Stomach smooth muscle (tissue), 2 donors: ENCODE measurements around the gene ZNF280B.
A peak's percentile ranks its signal among the peaks of the same experiment; 100 is the strongest.

Experiments
- H3K27ac ChIP-seq: one replicate; pipeline ENCODE4 v1.7.0; 2013; ENCODE audit warnings: mild to moderate bottlenecking, low read length, inconsistent platforms
- H3K27me3 ChIP-seq, 2 donors: one replicate each; pipeline ENCODE4 v1.7.0; 2013; ENCODE audit warnings: low read length in 2 of 2; ENCODE audit not compliant: insufficient read depth in 2 of 2, control insufficient read depth in 1 of 2
- H3K36me3 ChIP-seq, 2 donors: one replicate each; pipeline ENCODE4 v1.7.0; 2013; ENCODE audit warnings: low read length in 2 of 2; ENCODE audit not compliant: control insufficient read depth in 2 of 2, insufficient read depth in 2 of 2
- H3K4me1 ChIP-seq: one replicate; pipeline ENCODE4 v1.7.0; 2013; ENCODE audit warnings: low read length; ENCODE audit not compliant: control insufficient read depth, insufficient read depth
- H3K4me3 ChIP-seq, 2 donors: one replicate each; pipeline ENCODE4 v1.7.0; 2013; ENCODE audit warnings: low read length in 2 of 2
- H3K9ac ChIP-seq, 2 donors: one replicate each; pipeline ENCODE4 v1.7.0; 2013; ENCODE audit warnings: low read length in 2 of 2, mild to moderate bottlenecking in 1 of 2
- H3K9me3 ChIP-seq, 2 donors: one replicate each; pipeline ENCODE4 v1.7.0; 2013; ENCODE audit warnings: low read length in 2 of 2; ENCODE audit not compliant: control insufficient read depth in 2 of 2
- donor health status: healthy.
- donor health status: Pancreatic carcinoma.

Gene ZNF280B, protein sequence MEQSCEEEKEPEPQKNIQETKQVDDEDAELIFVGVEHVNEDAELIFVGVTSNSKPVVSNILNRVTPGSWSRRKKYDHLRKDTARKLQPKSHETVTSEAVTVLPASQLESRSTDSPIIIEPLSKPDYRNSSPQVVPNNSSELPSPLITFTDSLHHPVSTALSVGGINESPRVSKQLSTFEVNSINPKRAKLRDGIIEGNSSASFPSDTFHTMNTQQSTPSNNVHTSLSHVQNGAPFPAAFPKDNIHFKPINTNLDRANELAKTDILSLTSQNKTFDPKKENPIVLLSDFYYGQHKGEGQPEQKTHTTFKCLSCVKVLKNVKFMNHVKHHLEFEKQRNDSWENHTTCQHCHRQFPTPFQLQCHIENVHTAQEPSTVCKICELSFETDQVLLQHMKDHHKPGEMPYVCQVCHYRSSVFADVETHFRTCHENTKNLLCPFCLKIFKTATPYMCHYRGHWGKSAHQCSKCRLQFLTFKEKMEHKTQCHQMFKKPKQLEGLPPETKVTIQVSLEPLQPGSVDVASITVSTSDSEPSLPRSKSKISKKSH

DNA sequence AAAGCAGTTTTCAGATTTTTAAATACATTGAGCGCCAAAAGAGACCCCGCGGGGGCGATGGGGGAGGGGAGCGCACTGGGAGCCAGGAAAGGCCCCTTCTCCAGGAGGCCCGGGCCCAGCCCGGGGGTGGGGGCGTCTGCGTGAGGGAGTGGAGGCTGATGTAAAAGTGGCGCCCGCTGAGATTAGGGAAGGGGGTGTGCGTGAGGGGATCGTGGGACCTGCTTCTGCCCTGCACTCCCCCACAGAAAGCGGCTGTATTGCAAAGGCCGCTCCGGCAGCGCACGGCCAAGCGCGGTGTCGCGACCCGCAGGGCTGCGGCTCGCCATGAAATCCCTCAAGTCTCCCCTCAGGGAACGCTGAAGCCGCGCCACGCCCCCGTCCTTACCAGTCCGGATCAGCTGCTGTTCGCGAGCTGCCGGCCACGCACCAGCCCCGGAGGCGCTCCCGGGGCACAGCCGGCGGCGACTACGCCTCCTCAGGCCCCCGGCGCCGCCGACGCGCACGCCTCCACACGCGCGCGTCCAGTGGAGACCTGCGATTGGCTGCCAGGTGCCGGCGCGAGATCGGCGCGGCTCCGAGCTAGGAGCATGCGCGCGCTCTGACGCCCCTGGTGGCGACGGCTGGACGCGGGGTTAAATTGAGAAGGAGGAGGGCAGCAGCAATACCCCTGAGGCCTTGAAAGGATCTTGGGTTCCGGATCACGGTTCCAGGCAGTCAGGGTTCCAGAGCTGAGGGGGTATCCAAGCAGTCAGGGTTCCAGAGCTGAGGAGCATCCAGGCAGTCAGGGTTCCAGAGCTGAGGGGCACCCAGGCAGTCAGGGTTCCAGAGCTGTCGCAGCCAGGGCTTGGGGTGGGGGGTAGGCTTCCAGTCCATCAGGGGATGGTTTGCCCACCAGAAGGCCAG, at the start of gene ZNF280B:
ZNF280B (minus strand) TSS at position 469 of the 903 bp plus-strand sequence. CDS start 19,344 bp downstream, outside the sequence.
- Histone ChIP-seq H3K4me1 (no peaks in the 10 kb centered on the region), H3K27ac (no peak within 1 kb of the TSS), H3K36me3 (no peaks in the 10 kb centered on the region), H3K9ac (peak within 1 kb of the TSS; percentile 48 to 73), H3K4me3 (peak within 1 kb of the TSS; percentile 75 to 84), H3K9me3 (no peaks in the 10 kb centered on the region), H3K27me3 (no peaks in the 10 kb centered on the region)

DNA sequence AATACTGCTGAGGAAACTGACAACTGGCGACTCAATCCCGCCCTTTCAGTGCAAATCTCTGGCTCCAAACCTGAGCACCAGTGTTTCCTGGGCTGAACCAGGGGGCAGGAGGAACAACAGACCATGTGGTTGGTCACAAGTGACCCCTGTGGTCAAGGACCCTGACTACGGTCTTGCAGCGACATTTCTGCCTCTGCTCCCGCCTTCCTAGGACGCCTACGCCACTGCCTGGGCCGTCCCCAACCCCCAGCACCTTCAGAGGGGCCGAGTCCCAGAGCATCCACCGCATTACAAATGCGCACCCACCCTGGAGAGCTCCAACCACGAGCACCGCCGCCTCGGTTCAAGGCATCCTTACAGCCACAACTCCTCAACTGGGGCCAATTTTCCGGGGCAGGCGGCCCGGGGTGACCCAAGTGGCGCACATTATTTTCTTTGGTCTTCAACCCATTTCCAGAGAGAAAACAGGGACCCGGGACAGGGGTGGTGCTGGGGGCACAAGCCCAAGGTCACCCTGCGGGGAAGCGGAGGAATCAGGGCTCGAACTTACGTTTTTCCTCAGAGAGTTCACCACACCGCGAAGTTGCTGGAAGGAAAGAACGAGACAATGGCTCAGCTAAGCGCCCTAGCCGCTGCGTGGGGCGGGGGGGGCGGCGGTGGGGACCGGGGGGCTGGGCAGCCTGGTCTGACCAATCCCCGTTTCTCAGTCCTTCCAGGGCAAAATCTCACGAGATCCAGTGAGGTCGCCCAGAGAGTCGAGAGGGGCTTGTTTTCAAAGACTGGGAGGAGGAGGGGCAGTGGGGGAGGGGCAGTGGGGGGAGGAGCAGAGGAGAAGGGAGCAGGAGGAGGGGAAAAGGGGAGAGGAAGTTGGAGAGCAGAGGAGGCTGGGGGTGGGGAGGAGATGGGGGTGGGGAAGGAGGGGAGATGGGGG, 48.7 kb upstream of the ZNF280B start:
- H3K36me3 ChIP-seq: no peaks in the 10 kb centered on the region
- H3K4me3 ChIP-seq: no peak overlapping the region
- no peaks in the 10 kb centered on the region for H3K9me3 ChIP-seq

DNA sequence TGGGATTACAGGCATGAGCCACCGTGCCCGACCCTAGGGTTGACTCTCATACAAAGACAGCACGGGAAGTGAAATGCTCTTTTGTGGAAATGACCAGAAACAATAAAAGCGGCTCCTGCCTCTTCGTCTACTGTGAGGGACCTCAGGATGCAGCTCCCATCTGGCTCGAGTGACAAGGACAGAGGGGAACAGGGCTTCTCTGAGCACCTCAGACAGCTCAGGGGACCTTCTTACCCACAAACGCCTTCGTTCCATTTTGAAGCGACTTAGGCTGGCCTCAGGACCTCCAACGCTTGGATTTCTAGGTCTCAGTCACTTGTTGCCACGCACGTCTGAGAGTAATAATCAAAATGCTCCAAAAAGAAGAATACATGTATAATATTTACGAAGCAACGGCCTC, 48.0 kb upstream of the ZNF280B start:
- no peaks in the 10 kb centered on the region for H3K36me3 ChIP-seq
- no peaks in the 10 kb centered on the region for H3K4me1 ChIP-seq
- H3K27ac ChIP-seq: no peak overlapping the region
- H3K9me3 ChIP-seq: no peaks in the 10 kb centered on the region
- H3K4me3 ChIP-seq: no peak overlapping the region
- H3K9ac ChIP-seq: no peak overlapping the region
- no peaks in the 10 kb centered on the region for H3K27me3 ChIP-seq

More for the DNA sequence above, 48.7 kb upstream of the ZNF280B start:
- Histone ChIP-seq H3K27ac (no peak overlapping the region), H3K9ac (no peak overlapping the region), H3K27me3 (no peaks in the 10 kb centered on the region), H3K4me1 (no peaks in the 10 kb centered on the region)

- H3K9me3 ChIP-seq: no peaks in the 10 kb centered on the region
- H3K36me3 ChIP-seq: no peaks in the 10 kb centered on the region
- H3K4me3 ChIP-seq: no peak overlapping the region
- no peak overlapping the region for H3K9ac ChIP-seq
- no peaks in the 10 kb centered on the region for H3K4me1 ChIP-seq
- H3K27ac ChIP-seq: no peak overlapping the region
- no peaks in the 10 kb centered on the region for H3K27me3 ChIP-seq
Observed at GRCh38 chr22:22555596-22555995, 47.1 kb upstream of the ZNF280B start.

DNA sequence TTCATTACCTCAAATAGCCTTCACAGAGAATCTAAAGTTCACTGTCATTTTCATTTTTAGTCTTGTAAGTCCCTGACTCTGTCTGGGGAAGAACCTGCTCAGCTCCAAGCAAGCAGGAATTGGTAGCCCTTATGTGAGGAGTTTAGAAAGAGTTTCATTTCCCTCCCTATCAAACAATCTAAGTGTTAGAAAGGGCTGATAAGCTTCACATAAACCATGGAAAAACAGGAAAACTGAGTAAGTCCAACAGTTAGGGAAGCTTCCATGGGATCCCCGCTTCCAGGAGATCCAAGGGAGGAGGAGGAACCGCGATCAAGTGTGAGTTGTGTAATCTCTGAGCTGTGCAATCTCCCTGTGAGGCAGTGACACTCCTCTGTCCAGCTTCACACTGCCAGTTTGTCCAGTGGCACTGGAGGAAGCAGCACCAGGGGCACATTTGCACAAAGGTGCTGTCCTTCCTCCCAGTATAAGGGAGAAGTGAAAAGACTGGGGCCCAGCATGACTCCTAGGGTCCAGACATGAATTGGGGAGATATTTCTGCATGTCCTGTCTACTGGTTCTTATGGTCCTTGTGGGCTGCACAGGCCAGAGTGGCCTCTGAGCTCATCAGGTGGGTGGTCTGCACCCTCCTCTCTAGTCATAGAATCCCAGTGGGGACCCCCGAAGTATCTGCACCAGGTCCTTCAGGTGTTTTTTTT, 46.2 kb upstream of the ZNF280B start:
- H3K4me1 ChIP-seq: no peaks in the 10 kb centered on the region
- no peaks in the 10 kb centered on the region for H3K27me3 ChIP-seq
- H3K9ac ChIP-seq: no peak overlapping the region
- H3K9me3 ChIP-seq: no peaks in the 10 kb centered on the region
- H3K36me3 ChIP-seq: no peaks in the 10 kb centered on the region
- H3K27ac ChIP-seq: no peak overlapping the region
- no peak overlapping the region for H3K4me3 ChIP-seq

GRCh38 chr22:22553735-22554586, 45.4 kb upstream of the ZNF280B start:
- no peaks in the 10 kb centered on the region for H3K9me3 ChIP-seq
- H3K36me3 ChIP-seq: no peaks in the 10 kb centered on the region
- no peak overlapping the region for H3K4me3 ChIP-seq
- no peaks in the 10 kb centered on the region for H3K4me1 ChIP-seq
- H3K27ac ChIP-seq: no peak overlapping the region
- H3K9ac ChIP-seq: no peak overlapping the region
- H3K27me3 ChIP-seq: no peaks in the 10 kb centered on the region

DNA sequence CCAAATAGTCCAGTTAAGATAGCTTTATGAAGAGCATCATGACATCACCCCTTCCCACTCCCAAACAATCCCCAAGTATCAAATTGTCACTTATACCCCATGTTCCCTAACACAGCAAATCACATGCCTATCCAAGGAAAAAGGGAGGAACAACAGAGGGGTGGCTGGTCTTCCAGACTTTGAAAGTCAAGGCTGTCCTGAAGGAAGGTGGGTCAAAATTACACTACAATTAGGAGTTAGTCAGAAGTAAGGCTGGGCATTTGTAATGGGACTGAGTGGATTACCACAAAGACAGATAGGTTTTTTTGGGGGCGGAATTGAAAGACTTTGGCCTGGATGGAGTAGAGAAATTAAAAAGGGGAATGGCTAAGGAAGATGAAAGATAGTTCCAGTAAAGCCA, 44.6 kb upstream of the ZNF280B start:
- Histone ChIP-seq H3K36me3 (no peaks in the 10 kb centered on the region), H3K9me3 (no peaks in the 10 kb centered on the region), H3K9ac (no peak overlapping the region), H3K27me3 (no peaks in the 10 kb centered on the region), H3K4me3 (no peak overlapping the region), H3K4me1 (no peaks in the 10 kb centered on the region), H3K27ac (no peak overlapping the region)

- H3K4me1 ChIP-seq: no peaks in the 10 kb centered on the region
- H3K36me3 ChIP-seq: no peaks in the 10 kb centered on the region
- H3K27me3 ChIP-seq: no peaks in the 10 kb centered on the region
- H3K27ac ChIP-seq: no peak overlapping the region
- H3K9ac ChIP-seq: no peak overlapping the region
- no peaks in the 10 kb centered on the region for H3K9me3 ChIP-seq
- no peak overlapping the region for H3K4me3 ChIP-seq
Observed at GRCh38 chr22:22552630-22553029, 44.1 kb upstream of the ZNF280B start.

GRCh38 chr22:22550789-22551434, 42.4 kb upstream of the ZNF280B start:
- no peak overlapping the region for H3K27ac ChIP-seq
- no peaks in the 10 kb centered on the region for H3K4me1 ChIP-seq
- H3K27me3 ChIP-seq: no peaks in the 10 kb centered on the region
- no peaks in the 10 kb centered on the region for H3K36me3 ChIP-seq
- H3K9ac ChIP-seq: no peak overlapping the region
- H3K4me3 ChIP-seq: no peak overlapping the region
- H3K9me3 ChIP-seq: no peaks in the 10 kb centered on the region
